GM21381 (cell line): ENCODE results near the gene LARP6.
"Not testable (repeated sequence)": the region's sequence is repeated elsewhere in the genome, so short reads cannot be mapped to it uniquely, and the experiment has no call there.

ENCODE experiments used
- ATAC-seq: cut with Tn5 transposase; IDR thresholded peaks from one replicate; pipeline ENCODE4 v1.9.1; 2021; ENCODE audit warnings: mild to moderate bottlenecking, moderate library complexity; ENCODE audit not compliant: unreplicated experiment

The LARP6 gene

GRCh38 chr15:70859322-70859908 lies 5.5 kb upstream of the LARP6 start:
- no peak for ATAC-seq

GRCh38 chr15:70858614-70859321 lies 4.8 kb upstream of the LARP6 start:
- ATAC-seq, result not testable (repeated sequence)

- no peak for ATAC-seq
Observed at GRCh38 chr15:70857562-70858285, 3.8 kb upstream of the LARP6 start.

GRCh38 chr15:70856884-70857561 lies 3.1 kb upstream of the LARP6 start:
- ATAC-seq, result no peak

GRCh38 chr15:70856177-70856883 lies 2.4 kb upstream of the LARP6 start:
- no peak for ATAC-seq

GRCh38 chr15:70855764-70856163 lies 1.8 kb upstream of the LARP6 start:
- no peak for ATAC-seq

GRCh38 chr15:70854666-70854976 lies 664 bp upstream of the LARP6 start:
- ATAC-seq, result no peak

GRCh38 chr15:70853318-70853972 lies 512 bp downstream of the LARP6 start:
- no peak for ATAC-seq

GRCh38 chr15:70852501-70853317 lies 1.2 kb downstream of the LARP6 start:
- ATAC-seq, result no peak

- ATAC-seq, result no peak
Observed at GRCh38 chr15:70851889-70852288, 2.1 kb downstream of the LARP6 start.

GRCh38 chr15:70845602-70846360 lies 8.2 kb downstream of the LARP6 start:
- ATAC-seq, result no peak

- no peak for ATAC-seq
Observed at GRCh38 chr15:70837476-70837875, 16.5 kb downstream of the LARP6 start.

GRCh38 chr15:70835841-70836240 lies 18.1 kb downstream of the LARP6 start:
- ATAC-seq, result no peak

- ATAC-seq, result no peak
Observed at GRCh38 chr15:70835415-70835814, 18.5 kb downstream of the LARP6 start.

GRCh38 chr15:70834999-70835398 lies 19.0 kb downstream of the LARP6 start:
- no peak for ATAC-seq

GRCh38 chr15:70833861-70834765 lies 19.8 kb downstream of the LARP6 start:
- ATAC-seq, result no peak

GRCh38 chr15:70833422-70833821 lies 20.5 kb downstream of the LARP6 start:
- ATAC-seq, result no peak

- ATAC-seq, result no peak
Observed at GRCh38 chr15:70832176-70832575, 21.8 kb downstream of the LARP6 start.
